ENCODE measurements around the gene PJVK. TPM values are rescaled to one million over a fixed set of nuclear protein-coding genes. Genes with fewer than 3 reads are reported as not detected.
"Not testable (repeated sequence)": the region's sequence is repeated elsewhere in the genome, so short reads cannot be mapped to it uniquely, and the experiment has no call there.

The PJVK gene
- total RNA-seq, 1 donor from 2014 or later: 7.4 TPM

DNA sequence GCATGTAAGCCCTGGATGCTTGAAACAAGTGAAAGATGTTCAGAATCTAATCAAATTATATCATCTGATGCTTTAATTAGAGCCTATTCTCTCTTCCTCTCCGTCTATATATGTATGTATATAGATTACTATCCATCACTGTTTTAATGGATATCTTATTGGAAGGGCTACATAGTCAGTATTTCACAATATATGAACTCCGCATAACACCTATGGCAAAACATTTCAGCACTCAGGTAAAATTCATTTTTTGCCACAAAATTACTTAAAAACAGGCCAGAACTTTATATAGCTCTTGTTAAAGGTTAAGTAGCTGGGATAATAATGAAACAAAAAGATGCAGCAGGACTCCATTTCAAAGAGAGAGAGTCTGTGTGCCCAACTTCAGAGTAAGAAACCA is 1.2 kb downstream of the PJVK start:
- peak overlapping the region; percentile 99 for H3K27ac Mint-ChIP-seq (ENCODE audit: unreplicated experiment)
- H3K27me3 Mint-ChIP-seq (ENCODE audit: unreplicated experiment): no peaks in the 10 kb centered on the region
- peak overlapping the region; percentile 78 for H3K4me3 Mint-ChIP-seq (ENCODE audit: unreplicated experiment)
- TF ChIP-seq, protein P1, sequence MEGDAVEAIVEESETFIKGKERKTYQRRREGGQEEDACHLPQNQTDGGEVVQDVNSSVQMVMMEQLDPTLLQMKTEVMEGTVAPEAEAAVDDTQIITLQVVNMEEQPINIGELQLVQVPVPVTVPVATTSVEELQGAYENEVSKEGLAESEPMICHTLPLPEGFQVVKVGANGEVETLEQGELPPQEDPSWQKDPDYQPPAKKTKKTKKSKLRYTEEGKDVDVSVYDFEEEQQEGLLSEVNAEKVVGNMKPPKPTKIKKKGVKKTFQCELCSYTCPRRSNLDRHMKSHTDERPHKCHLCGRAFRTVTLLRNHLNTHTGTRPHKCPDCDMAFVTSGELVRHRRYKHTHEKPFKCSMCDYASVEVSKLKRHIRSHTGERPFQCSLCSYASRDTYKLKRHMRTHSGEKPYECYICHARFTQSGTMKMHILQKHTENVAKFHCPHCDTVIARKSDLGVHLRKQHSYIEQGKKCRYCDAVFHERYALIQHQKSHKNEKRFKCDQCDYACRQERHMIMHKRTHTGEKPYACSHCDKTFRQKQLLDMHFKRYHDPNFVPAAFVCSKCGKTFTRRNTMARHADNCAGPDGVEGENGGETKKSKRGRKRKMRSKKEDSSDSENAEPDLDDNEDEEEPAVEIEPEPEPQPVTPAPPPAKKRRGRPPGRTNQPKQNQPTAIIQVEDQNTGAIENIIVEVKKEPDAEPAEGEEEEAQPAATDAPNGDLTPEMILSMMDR (IDR thresholded peaks at IDR 0.05): no peak
- H3K36me3 Mint-ChIP-seq (ENCODE audit: unreplicated experiment): peaks cover 12% of the 10 kb centered on the region
- no peak for DNase-seq (ENCODE audit: extremely low spot score, unreplicated experiment)
- peaks cover 32% of the 10 kb centered on the region for H3K4me1 Mint-ChIP-seq (ENCODE audit: unreplicated experiment)
- no peaks in the 10 kb centered on the region for H3K9me3 Mint-ChIP-seq (ENCODE audit: unreplicated experiment)

DNA sequence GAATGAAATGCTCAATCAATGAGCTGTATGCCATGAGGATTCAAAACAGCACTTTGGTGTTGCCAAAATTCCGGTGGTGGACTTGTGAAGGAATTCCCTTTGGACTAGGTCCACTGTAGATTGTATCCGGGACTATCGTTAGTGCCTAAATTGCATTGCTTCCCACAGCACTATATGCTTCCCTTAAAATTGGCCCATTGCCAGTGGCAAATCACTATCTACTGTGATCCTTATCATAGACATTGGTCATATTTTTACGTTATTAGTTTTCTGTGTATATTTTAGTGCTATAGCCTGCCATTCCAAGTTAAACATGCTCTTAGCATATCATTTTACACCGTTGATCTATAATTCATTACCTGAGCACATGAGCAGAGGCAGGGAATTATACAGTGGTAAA is 1.7 kb downstream of the PJVK start:
- Mint-ChIP-seq H3K4me1 (ENCODE audit: unreplicated experiment) (peaks cover 31% of the 10 kb centered on the region), H3K27me3 (ENCODE audit: unreplicated experiment) (no peaks in the 10 kb centered on the region), H3K9me3 (ENCODE audit: unreplicated experiment) (no peaks in the 10 kb centered on the region), H3K27ac (ENCODE audit: unreplicated experiment) (no peak overlapping the region), H3K4me3 (ENCODE audit: unreplicated experiment) (no peak overlapping the region), H3K36me3 (ENCODE audit: unreplicated experiment) (peaks cover 10% of the 10 kb centered on the region)
- TF ChIP-seq, protein P1 (IDR thresholded peaks at IDR 0.05): no peak
- DNase-seq (ENCODE audit: extremely low spot score, unreplicated experiment): no peak

DNA sequence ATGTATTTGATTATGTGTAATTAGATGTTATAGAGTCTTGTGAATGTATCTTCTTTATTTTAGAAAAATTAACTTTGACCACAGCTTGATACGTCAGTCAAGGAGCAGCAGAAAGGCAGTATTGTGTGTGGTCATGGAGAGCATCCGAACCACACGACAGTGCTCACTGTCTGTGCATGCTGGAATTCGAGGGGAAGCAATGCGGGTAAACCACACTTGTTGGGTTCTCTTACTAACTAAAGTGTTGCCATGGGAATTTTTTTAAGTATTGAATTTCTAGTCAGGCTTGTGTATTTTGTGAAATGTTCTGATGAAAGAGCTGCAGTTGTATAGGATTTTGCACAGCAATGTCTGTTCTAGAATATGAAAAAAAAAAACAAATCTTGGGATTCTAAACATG is 4.8 kb downstream of the PJVK start:
- Mint-ChIP-seq H3K4me3 (ENCODE audit: unreplicated experiment) (no peak overlapping the region), H3K27ac (ENCODE audit: unreplicated experiment) (no peak overlapping the region), H3K27me3 (ENCODE audit: unreplicated experiment) (no peaks in the 10 kb centered on the region), H3K36me3 (ENCODE audit: unreplicated experiment) (no peaks in the 10 kb centered on the region), H3K4me1 (ENCODE audit: unreplicated experiment) (peaks cover 10% of the 10 kb centered on the region), H3K9me3 (ENCODE audit: unreplicated experiment) (no peaks in the 10 kb centered on the region)
- no peak for DNase-seq (ENCODE audit: extremely low spot score, unreplicated experiment)
- TF ChIP-seq, protein P1 (IDR thresholded peaks at IDR 0.05): no peak

DNA sequence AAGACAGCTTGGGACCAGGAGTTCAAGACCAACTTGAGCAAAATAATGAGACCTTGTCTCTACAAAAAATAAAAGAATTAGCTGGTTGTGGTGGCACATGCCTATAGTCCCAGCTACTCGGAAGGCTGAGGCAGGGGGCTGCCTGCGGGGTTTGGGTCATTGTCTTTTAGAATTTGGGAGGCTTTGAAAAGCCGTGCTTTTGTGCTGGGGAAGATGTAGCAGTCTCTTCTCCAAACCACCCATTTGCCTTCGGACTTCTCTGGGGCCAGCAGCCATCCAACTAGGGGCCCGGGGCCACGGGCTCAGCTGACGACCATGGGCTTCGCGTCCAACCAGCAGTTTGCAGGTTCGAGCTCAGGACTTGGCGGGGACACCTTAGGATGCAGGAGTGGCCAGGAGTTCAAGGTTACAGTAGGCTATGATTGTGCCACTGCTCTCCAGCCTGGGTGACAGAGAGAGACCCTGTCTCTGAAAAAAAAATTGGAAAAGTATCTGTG is 6.3 kb downstream of the PJVK start:
- no peak overlapping the region for H3K27ac Mint-ChIP-seq (ENCODE audit: unreplicated experiment)
- H3K4me3 Mint-ChIP-seq (ENCODE audit: unreplicated experiment): no peak overlapping the region
- H3K4me1 Mint-ChIP-seq (ENCODE audit: unreplicated experiment): no peaks in the 10 kb centered on the region
- TF ChIP-seq, protein P1 (IDR thresholded peaks at IDR 0.05): no peak
- H3K27me3 Mint-ChIP-seq (ENCODE audit: unreplicated experiment): no peaks in the 10 kb centered on the region
- H3K9me3 Mint-ChIP-seq (ENCODE audit: unreplicated experiment): no peaks in the 10 kb centered on the region
- no peak for DNase-seq (ENCODE audit: extremely low spot score, unreplicated experiment)
- no peaks in the 10 kb centered on the region for H3K36me3 Mint-ChIP-seq (ENCODE audit: unreplicated experiment)

DNA sequence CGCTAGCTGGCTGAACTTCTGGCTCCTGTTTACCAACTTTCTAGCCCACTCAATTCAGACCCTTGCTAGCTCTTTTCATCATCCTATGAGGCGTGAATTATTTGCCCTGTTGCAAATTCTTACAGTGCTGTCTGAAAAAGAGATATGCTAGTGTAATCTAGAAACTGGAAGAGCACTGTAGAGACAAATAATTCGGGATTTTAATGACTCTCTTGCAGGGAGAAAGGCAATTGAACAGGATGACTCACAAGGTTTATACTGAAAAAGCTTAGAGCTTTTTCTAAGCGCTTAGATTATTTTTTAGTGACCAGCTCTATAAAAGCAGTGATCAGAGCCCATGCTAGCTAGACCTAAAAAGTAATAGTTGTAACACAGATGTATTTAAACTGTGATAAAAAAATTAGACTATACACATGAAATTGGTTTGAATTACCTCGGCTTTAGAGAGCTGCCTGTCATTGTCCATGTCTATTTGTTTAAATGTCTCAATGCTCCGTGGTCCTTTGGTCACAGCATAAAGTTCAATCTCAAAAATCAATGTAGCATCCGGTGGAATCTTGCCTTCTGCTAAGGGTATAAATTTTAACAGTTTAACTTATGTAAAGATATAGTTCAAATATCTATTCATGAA is 18.2 kb downstream of the PJVK start:
- DNase-seq (ENCODE audit: extremely low spot score, unreplicated experiment): no peak
- H3K27ac Mint-ChIP-seq (ENCODE audit: unreplicated experiment): no peak overlapping the region
- no peaks in the 10 kb centered on the region for H3K27me3 Mint-ChIP-seq (ENCODE audit: unreplicated experiment)
- TF ChIP-seq, protein P1 (IDR thresholded peaks at IDR 0.05): no peak
- no peak overlapping the region for H3K4me3 Mint-ChIP-seq (ENCODE audit: unreplicated experiment)
- H3K36me3 Mint-ChIP-seq (ENCODE audit: unreplicated experiment): peaks cover 14% of the 10 kb centered on the region
- no peaks in the 10 kb centered on the region for H3K9me3 Mint-ChIP-seq (ENCODE audit: unreplicated experiment)
- H3K4me1 Mint-ChIP-seq (ENCODE audit: unreplicated experiment): peaks cover 10% of the 10 kb centered on the region

DNA sequence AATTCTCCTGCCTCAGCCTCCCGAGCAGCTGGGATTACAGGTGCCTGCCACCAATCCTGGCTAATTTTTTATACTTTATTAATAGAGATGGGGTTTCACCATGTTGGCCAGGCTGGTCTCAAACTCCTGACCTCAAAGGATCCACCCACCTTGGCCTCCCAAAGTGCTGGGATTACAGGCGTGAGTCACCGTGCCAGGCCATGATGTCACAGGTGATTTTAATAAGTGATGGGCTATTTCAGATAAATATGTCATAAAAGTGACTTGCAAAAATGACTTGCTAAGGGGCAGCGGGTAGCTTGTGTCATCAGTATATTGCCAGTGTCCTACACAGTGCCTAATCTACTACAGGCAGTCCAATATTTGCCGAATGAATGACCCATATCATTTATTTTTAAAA is 20.1 kb downstream of the PJVK start:
- not testable (repeated sequence) for DNase-seq (ENCODE audit: extremely low spot score, unreplicated experiment); H3K27me3 Mint-ChIP-seq (ENCODE audit: unreplicated experiment); H3K9me3 Mint-ChIP-seq (ENCODE audit: unreplicated experiment); H3K4me3 Mint-ChIP-seq (ENCODE audit: unreplicated experiment); H3K27ac Mint-ChIP-seq (ENCODE audit: unreplicated experiment); H3K36me3 Mint-ChIP-seq (ENCODE audit: unreplicated experiment)
- peaks cover 19% of the 10 kb centered on the region for H3K4me1 Mint-ChIP-seq (ENCODE audit: unreplicated experiment)
